Posterior cingulate gyrus (tissue), 11 donors: Measurements from ENCODE around the gene ALMS1.
A peak's percentile ranks its signal among the peaks of the same experiment; 100 is the strongest.
"Not testable (repeated sequence)": the region's sequence is repeated elsewhere in the genome, so short reads cannot be mapped to it uniquely, and the experiment has no call there.

Experiments used
- DNase-seq, 10 donors: peaks; one replicate each; pipeline versions ENCODE4 v3.0.0 to v3.0.0-alpha.2; 2020 to 2021; ENCODE audit warnings: mixed read lengths in 3 of 10
- intact Hi-C: fragments of 100-400 bp; cut with DNase I; formaldehyde crosslinking; loops from one replicate; pipeline ENCODE4 v1.15.1; 2023

The ALMS1 gene

GRCh38 chr2:73494031-73494430 lies 108.4 kb downstream of the ALMS1 start:
- intact Hi-C loops, result no loop called here
- no peak for DNase-seq

- no peak for DNase-seq
- intact Hi-C loops, result no loop called here
Observed at GRCh38 chr2:73503992-73504570, 118.4 kb downstream of the ALMS1 start.

GRCh38 chr2:73504850-73505249 lies 119.2 kb downstream of the ALMS1 start:
- intact Hi-C loops, DNase-seq: not testable (repeated sequence)

GRCh38 chr2:73510470-73510869 lies 124.8 kb downstream of the ALMS1 start:
- intact Hi-C loops, result not testable (repeated sequence)
- peak in 1 of 10 donors; percentile 66 for DNase-seq

GRCh38 chr2:73516033-73516432 lies 130.4 kb downstream of the ALMS1 start:
- no peak for DNase-seq
- intact Hi-C loops, result no loop called here

- DNase-seq, result no peak
- intact Hi-C loops, result no loop called here
Observed at GRCh38 chr2:73528688-73529087, 143.1 kb downstream of the ALMS1 start.

GRCh38 chr2:73530773-73531172 lies 145.1 kb downstream of the ALMS1 start:
- intact Hi-C loops, DNase-seq: not testable (repeated sequence)

GRCh38 chr2:73532381-73532780 lies 146.7 kb downstream of the ALMS1 start:
- intact Hi-C loops, result no loop called here
- no peak for DNase-seq

GRCh38 chr2:73536133-73536840 lies 150.7 kb downstream of the ALMS1 start:
- DNase-seq, result no peak
- intact Hi-C loops, result no loop called here

- DNase-seq, intact Hi-C loops: not testable (repeated sequence)
Observed at GRCh38 chr2:73560875-73561274, 175.2 kb downstream of the ALMS1 start.

GRCh38 chr2:73561422-73561821 lies 175.8 kb downstream of the ALMS1 start:
- no peak for DNase-seq
- intact Hi-C loops, result no loop called here

- no peak for DNase-seq
- intact Hi-C loops, result no loop called here
Observed at GRCh38 chr2:73564986-73565385, 179.3 kb downstream of the ALMS1 start.

- no peak for DNase-seq
- intact Hi-C loops, result no loop called here
Observed at GRCh38 chr2:73566288-73566878, 180.7 kb downstream of the ALMS1 start.

GRCh38 chr2:73575261-73575660 lies 189.6 kb downstream of the ALMS1 start:
- intact Hi-C loops, result no loop called here
- no peak for DNase-seq

GRCh38 chr2:73582364-73582763 lies 196.7 kb downstream of the ALMS1 start:
- DNase-seq, result no peak
- intact Hi-C loops, result no loop called here

- intact Hi-C loops, result no loop called here
- DNase-seq, result peak in 2 of 10 donors; percentile 9 to 60
Observed at GRCh38 chr2:73588177-73588576, 202.5 kb downstream of the ALMS1 start.

GRCh38 chr2:73593680-73594079 lies 208.0 kb downstream of the ALMS1 start:
- intact Hi-C loops, result no loop called here
- no peak for DNase-seq

GRCh38 chr2:73594251-73594650 lies 208.6 kb downstream of the ALMS1 start:
- intact Hi-C loops, result no loop called here

GRCh38 chr2:73601780-73602179 lies 216.1 kb downstream of the ALMS1 start:
- intact Hi-C loops, result no loop called here
- DNase-seq, result no peak

More at GRCh38 chr2:73594251-73594650, 208.6 kb downstream of the ALMS1 start:
- no peak for DNase-seq

GRCh38 chr2:73603099-73603588 lies 217.5 kb downstream of the ALMS1 start:
- intact Hi-C loops, result not testable (repeated sequence)

GRCh38 chr2:73604589-73604988 lies 219.0 kb downstream of the ALMS1 start:
- intact Hi-C loops, DNase-seq: not testable (repeated sequence)

More at GRCh38 chr2:73603099-73603588, 217.5 kb downstream of the ALMS1 start:
- DNase-seq, result not testable (repeated sequence)

GRCh38 chr2:73610111-73610510 lies 224.5 kb downstream of the ALMS1 start:
- no peak for DNase-seq

More at GRCh38 chr2:73610111-73610510, 224.5 kb downstream of the ALMS1 start:
- intact Hi-C loops, result no loop called here
